Muscle of arm (tissue), 12 donors: ENCODE data around the gene ST6GALNAC4. TPM values are rescaled to one million over a fixed set of nuclear protein-coding genes. Genes with fewer than 3 reads are reported as not detected.

Source experiments
- DNase-seq: peaks from one replicate; pipeline ENCODE4 v3.0.0-alpha.2; 2013
- polyA plus RNA-seq, 12 donors: library from polyadenylated mRNA; unstranded; fragments of 120-200 nt; gene quantifications; one replicate each; pipeline ENCODE4 v1.2.1, GENCODE V29; 2013; ENCODE audit not compliant: insufficient read length in 12 of 12

ST6GALNAC4 gene
- polyA plus RNA-seq, 12 donors, result 20.8 to 50.5 (median 32.7) TPM; not detected in 1

- DNase-seq, result no peak
Measured at GRCh38 chr9:127931092-127931881, 14.4 kb upstream of the ST6GALNAC4 start.

DNA sequence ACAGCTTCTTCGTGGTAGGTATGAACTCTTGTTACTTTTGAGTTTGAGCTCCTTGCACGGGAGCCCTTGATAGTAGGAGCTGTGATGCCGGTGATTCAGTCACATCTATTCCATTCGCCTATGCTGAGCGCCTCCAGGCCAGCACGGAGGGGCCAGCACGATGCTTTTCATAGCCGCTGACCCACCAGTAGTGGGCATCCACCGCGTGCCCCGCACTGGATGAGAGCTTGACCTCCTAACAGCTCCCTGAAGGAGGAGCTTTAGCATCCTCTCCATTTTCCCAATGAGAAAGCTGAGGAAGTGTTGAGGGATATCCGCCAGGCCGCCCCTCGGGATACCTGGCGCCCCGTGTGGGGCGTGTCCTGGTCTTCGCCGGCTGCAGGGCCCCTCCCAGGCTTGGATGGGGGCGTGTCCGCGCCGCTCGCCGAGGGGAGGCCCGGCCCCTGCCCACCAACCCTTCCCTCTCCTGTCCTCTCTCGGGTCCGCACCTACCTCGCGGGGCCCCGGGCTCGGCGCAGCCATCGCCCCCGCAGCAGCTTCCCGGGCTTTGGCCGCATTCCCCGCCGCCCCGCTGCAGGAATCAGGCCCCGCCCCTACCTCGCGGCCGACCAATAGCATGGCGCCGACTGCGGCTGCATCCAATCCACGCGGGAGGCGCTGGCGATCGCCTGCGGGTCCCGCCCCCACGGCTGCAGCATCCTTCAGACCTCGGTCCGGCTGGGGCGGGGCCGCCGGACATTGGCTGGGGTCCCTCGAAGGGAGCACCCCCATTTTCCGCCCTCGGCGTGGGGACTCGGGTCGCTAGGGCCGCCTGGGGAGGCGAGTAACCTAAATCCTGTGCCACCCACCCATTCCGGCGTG lies 13.6 kb upstream of the ST6GALNAC4 start, which contains the start of gene PIP5KL1:
PIP5KL1 (minus strand) TSS at position 547 of the 861 bp plus-strand sequence; CDS start at position 522, 25 bp downstream.
- peak; percentile 79 for DNase-seq

DNA sequence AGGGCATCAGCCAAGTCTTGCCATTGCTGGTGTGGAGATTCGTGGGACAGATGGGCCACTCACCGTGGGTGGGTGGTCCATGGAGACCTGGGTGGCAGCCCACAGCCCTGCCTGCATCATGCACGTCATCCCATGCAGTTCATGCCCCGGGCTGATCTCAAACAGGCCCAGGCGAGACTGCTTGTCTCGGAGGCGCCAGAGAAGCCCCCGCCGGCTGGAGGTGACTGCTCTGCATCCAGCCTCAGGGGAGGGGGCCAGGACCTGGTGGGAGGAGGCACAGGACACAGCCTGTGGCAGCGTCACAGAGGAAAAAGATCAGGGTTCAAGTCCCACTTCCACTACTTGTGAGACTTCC lies 12.8 kb upstream of the ST6GALNAC4 start:
- no peak for DNase-seq

- no peak for DNase-seq
Measured at GRCh38 chr9:127928676-127929624, 12.1 kb upstream of the ST6GALNAC4 start.

- no peak for DNase-seq
Measured at GRCh38 chr9:127927988-127928675, 11.3 kb upstream of the ST6GALNAC4 start.

DNA sequence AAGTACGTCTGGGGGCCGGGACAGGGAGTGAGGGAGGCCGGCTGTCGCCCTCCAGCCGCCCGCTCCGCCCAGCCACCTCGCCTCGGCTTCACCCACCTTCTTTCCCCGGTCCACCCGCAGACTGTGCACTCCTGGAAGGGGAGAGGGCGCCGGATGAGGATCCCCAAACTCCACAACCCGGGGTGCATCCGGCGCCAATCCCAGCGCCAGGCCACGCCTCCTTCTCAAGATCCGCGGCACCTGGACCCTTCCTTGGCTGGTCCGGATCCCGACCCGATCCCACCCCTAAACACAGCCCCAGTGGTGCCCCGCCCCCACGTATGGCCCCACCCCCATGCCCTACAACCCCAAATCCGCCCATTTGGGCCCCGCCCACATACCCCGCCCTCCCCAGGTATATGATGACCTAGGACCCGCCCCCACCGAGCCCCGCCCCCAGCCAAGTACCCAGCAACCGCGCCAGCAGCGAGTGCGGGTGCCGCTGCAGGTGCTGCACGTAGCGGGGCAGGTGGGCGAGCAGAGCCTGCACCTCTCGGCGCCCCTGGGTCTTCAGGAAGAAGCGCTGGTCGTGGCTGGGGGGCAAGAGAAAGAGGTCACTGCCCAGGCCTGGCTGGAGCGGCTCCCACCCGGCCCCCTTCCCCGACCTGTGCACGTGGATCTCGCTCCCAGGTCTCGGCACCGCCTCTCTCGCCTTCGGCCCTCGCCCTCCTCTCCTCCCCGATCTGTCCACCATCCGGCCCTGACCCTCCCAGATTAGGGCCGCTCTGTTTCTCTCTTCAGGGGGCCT lies 10.6 kb upstream of the ST6GALNAC4 start:
- DNase-seq, result no peak

- no peak for DNase-seq
Measured at GRCh38 chr9:127926906-127927200, 10.0 kb upstream of the ST6GALNAC4 start.

DNA sequence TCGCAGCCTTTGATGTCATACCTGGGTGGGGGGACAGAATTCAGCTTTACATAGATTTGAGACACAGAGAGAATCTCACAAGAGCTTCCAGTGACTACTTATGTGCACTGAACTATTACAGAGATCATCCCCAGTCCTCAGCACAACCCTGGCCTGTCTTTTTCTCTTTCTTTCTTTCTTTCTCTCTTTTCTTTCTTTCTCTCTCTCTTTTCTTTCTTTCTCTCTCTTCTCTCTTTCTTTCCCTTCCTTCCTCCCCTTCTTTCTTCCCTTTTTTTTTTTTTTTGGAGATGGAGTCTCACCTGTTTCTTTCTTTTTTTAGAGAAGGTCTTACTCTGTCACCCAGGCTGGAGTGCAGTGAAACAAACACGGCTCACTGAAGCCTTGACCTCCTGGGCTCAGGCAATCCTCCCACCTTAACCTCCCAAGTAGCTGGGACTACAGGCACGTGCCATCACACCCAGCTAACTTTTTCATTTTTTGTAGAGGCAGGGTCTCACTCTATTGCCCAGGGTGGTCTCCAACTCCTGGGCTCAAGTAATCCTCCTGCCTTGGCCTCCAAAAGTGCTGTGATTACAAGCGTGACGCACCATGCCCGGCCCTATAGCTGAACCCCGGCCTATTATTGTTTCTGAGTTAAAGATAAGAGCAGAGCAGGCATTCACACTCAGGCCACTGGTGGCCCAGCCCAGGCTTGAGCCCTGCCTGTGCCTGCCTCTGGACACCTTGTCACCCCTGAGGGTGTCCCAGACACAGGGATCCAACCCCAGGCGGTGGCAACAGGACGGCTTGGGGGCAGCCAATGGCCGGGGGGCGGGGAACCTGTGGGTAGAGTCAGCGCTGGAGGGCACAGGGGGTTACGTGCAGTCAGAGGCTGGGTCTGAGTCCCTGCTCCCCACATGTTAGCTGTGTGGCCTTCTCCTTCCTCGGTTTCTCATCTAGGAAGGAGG lies 9.4 kb upstream of the ST6GALNAC4 start:
- DNase-seq, result no peak

- no peak for DNase-seq
Measured at GRCh38 chr9:127924736-127925444, 8.0 kb upstream of the ST6GALNAC4 start.

GRCh38 chr9:127923771-127924170 lies 6.9 kb upstream of the ST6GALNAC4 start:
- no peak for DNase-seq

- DNase-seq, result no peak
Measured at GRCh38 chr9:127923046-127923445, 6.2 kb upstream of the ST6GALNAC4 start.

- DNase-seq, result no peak
Measured at GRCh38 chr9:127921557-127922120, 4.8 kb upstream of the ST6GALNAC4 start.

DNA sequence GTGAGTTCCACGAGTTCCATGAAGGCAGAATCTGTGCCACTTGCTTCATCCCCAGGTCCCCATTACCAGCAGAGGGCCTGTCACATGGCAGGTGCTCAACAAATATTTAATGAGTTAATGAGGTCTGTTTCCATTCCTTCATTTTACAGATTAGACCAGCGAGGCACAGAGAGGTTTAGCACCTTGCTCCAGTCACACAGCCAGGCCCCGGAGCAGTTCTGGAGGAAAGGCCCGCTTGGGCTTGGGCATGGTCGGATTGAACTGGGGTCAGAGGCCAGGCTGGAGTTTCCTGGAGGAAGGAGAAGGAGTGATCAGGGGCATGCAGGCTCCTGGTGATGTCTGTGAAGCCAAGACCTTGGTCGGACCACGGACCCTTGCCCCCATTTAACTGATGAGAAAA lies 4.0 kb upstream of the ST6GALNAC4 start:
- no peak for DNase-seq

- no peak for DNase-seq
Measured at GRCh38 chr9:127919253-127919815, 2.5 kb upstream of the ST6GALNAC4 start.

DNA sequence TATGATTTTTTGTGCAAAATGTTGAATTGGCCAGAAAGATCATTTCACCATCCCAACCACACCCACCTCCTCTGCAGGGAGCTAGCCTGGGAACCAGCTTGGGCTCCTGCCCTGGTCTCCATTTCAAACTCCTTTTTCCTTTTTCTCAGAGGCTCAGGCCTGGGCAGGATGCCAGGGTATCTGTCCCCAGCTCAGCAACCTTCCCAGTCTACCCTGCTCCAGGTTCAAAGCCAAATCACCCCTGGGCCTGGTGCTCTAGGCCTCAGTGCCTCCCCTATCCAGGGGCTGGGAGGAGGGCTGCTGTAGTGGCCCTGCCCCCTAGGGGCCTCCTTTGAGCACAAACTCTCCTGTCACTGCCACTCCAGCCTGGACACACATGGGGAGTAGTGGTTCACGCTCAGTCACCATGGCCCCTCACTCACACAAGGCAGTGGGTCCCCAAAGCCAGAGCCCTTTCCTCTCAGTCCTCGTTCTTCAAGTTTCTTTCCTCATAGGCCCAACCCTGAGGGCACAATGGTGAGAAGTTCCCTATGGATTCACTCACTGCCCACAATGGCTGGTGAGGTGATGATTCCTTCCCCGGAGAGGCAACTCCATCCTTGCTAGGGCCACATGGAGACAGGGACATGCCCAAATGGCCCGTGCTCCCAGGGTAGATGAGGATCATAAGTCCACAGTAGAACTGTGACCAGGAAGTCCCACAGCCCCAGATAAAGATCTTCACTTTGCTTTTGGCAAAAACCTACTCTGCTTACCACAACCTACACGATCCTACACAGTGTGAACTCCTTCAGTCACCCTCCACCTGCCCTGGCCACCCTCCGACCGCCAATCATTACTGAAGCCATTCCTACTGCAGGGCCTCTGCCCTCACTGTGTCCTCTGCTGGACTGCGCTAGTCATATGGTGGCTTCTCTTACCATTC lies 1.6 kb upstream of the ST6GALNAC4 start:
- no peak for DNase-seq

GRCh38 chr9:127917603-127918002 lies 762 bp upstream of the ST6GALNAC4 start:
- DNase-seq, result no peak
